HG03442 (cell line): Measurements from ENCODE around the gene CRYBG3.

Source experiments
- ATAC-seq: cut with Tn5 transposase; IDR thresholded peaks from one replicate; pipeline ENCODE4 v1.9.1; 2021; ENCODE audit warnings: mild to moderate bottlenecking, moderate library complexity; ENCODE audit not compliant: unreplicated experiment

The CRYBG3 gene

GRCh38 chr3:97939401-97939800 lies 117.6 kb downstream of the CRYBG3 start:
- ATAC-seq: no peak

GRCh38 chr3:97940034-97940433 lies 118.2 kb downstream of the CRYBG3 start:
- ATAC-seq: no peak

GRCh38 chr3:97942801-97943546 lies 121.2 kb downstream of the CRYBG3 start:
- no peak for ATAC-seq

GRCh38 chr3:97948351-97949109 lies 126.7 kb downstream of the CRYBG3 start:
- ATAC-seq: no peak

- no peak for ATAC-seq
Observed at GRCh38 chr3:97949110-97949485, 127.3 kb downstream of the CRYBG3 start.

- no peak for ATAC-seq
Observed at GRCh38 chr3:97949743-97950142, 127.9 kb downstream of the CRYBG3 start.

GRCh38 chr3:97950360-97950759 lies 128.5 kb downstream of the CRYBG3 start:
- ATAC-seq: no peak

GRCh38 chr3:97952280-97952679 lies 130.5 kb downstream of the CRYBG3 start:
- ATAC-seq: no peak

- ATAC-seq: no peak
Observed at GRCh38 chr3:97952872-97953271, 131.1 kb downstream of the CRYBG3 start.

GRCh38 chr3:97954228-97954827 lies 132.5 kb downstream of the CRYBG3 start:
- peak; percentile 60 for ATAC-seq

GRCh38 chr3:97956051-97956450 lies 134.2 kb downstream of the CRYBG3 start:
- ATAC-seq: no peak

GRCh38 chr3:97957617-97958311 lies 136.0 kb downstream of the CRYBG3 start:
- ATAC-seq: no peak

GRCh38 chr3:97958396-97958795 lies 136.6 kb downstream of the CRYBG3 start:
- no peak for ATAC-seq

- ATAC-seq: no peak
Observed at GRCh38 chr3:97958796-97959195, 137.0 kb downstream of the CRYBG3 start.

GRCh38 chr3:97959872-97960271 lies 138.1 kb downstream of the CRYBG3 start:
- no peak for ATAC-seq

- ATAC-seq: no peak
Observed at GRCh38 chr3:97960551-97960950, 138.7 kb downstream of the CRYBG3 start.

- no peak for ATAC-seq
Observed at GRCh38 chr3:97960993-97961766, 139.4 kb downstream of the CRYBG3 start.

GRCh38 chr3:97967966-97968365 lies 146.2 kb downstream of the CRYBG3 start:
- ATAC-seq: no peak

GRCh38 chr3:97968376-97968775 lies 146.6 kb downstream of the CRYBG3 start:
- ATAC-seq: no peak

GRCh38 chr3:97969541-97969940 lies 147.7 kb downstream of the CRYBG3 start:
- ATAC-seq: no peak

- no peak for ATAC-seq
Observed at GRCh38 chr3:97970156-97970555, 148.3 kb downstream of the CRYBG3 start.
